IMR-90 (cell line): ENCODE measurements around the gene SLC10A6. TPM values are rescaled to one million over a fixed set of nuclear protein-coding genes. Genes with fewer than 3 reads are reported as not detected.

Experiments
- ATAC-seq: fragments of 200-7000 bp; cut with Tn5 transposase; 2 replicates; pipeline ENCODE4 v1.9.1; 2020; ENCODE audit warnings: low read depth, mild to moderate bottlenecking, moderate library complexity
- BruUV-seq: library from RNA; stranded (reverse); fragments of 400-500 nt; replicated peaks from 2 replicates; lab custom pipeline; 2021; lab: Mats Ljungman, UMichigan
- CTCF ChIA-PET: fragments of 300-600 bp; formaldehyde crosslinking; extraction: SDS; loops from one replicate; lab custom pipeline; 2021; ENCODE audit warnings: antibody characterized with exemption; lab: Yijun Ruan, JAX
- POLR2A ChIA-PET: fragments of 300-600 bp; sonication (Branson Sonifier 250); formaldehyde crosslinking; loops from one replicate; lab custom pipeline; 2022; ENCODE audit warnings: antibody characterized with exemption; ENCODE audit not compliant: unreplicated experiment; lab: Charles Lee
- DNase-seq: peaks from one replicate; pipeline ENCODE4 v3.0.0; 2013
- H2AFZ ChIP-seq: replicated peaks from 2 replicates; pipeline ENCODE3; 2013; ENCODE audit warnings: low read length, mild to moderate bottlenecking; ENCODE audit not compliant: poor library complexity
- H2AK5ac ChIP-seq: 2 replicates; pipeline ENCODE4 v1.6.1; 2013; ENCODE audit warnings: low read depth, low read length, inconsistent platforms
- H2AK9ac ChIP-seq: replicated peaks from 2 replicates; pipeline ENCODE3; 2013; ENCODE audit warnings: mild to moderate bottlenecking, low read depth, low read length, moderate library complexity; ENCODE audit not compliant: poor library complexity
- H2BK120ac ChIP-seq: 2 replicates; pipeline ENCODE4 v1.6.1; 2013; ENCODE audit warnings: low read depth, low read length, inconsistent platforms
- H2BK15ac ChIP-seq: 3 replicates; pipeline ENCODE4 v1.6.1; 2013; ENCODE audit warnings: low read depth, low read length, inconsistent platforms
- H2BK20ac ChIP-seq: 2 replicates; pipeline ENCODE4 v1.6.1; 2013; ENCODE audit warnings: low read depth, mild to moderate bottlenecking, inconsistent platforms, low read length, moderate library complexity
- H2BK5ac ChIP-seq: 2 replicates; pipeline ENCODE4 v1.6.1; 2013; ENCODE audit warnings: mild to moderate bottlenecking, low read depth, low read length, inconsistent platforms; ENCODE audit not compliant: poor library complexity, severe bottlenecking
- H3K14ac ChIP-seq: replicated peaks from 2 replicates; pipeline ENCODE4 v1.6.1; 2013; ENCODE audit warnings: low read depth, low read length, inconsistent platforms
- H3K18ac ChIP-seq: 2 replicates; pipeline ENCODE4 v1.6.1; 2013; ENCODE audit warnings: low read depth, low read length, control low read depth
- H3K23ac ChIP-seq: 2 replicates; pipeline ENCODE4 v1.6.1; 2013; ENCODE audit warnings: low read depth, low read length, inconsistent platforms
- H3K27ac ChIP-seq: 2 replicates; pipeline ENCODE4 v1.5.1; 2013; ENCODE audit warnings: mild to moderate bottlenecking, control low read depth, low read length; ENCODE audit not compliant: insufficient read depth
- H3K27me3 ChIP-seq: 2 replicates; pipeline ENCODE4 v1.6.1; 2013; ENCODE audit warnings: low read length; ENCODE audit not compliant: control insufficient read depth, insufficient read depth
- H3K36me3 ChIP-seq: 2 replicates; pipeline ENCODE4 v1.6.1; 2013; ENCODE audit warnings: low read length, mixed read lengths; ENCODE audit not compliant: control insufficient read depth, insufficient read depth
- H3K4ac ChIP-seq: 2 replicates; pipeline ENCODE4 v1.6.1; 2013; ENCODE audit warnings: low read depth, low read length, inconsistent platforms
- H3K4me1 ChIP-seq: 2 replicates; pipeline ENCODE4 v1.6.1; 2013; ENCODE audit warnings: low read length, mixed read lengths; ENCODE audit not compliant: control insufficient read depth, insufficient read depth
- H3K4me2 ChIP-seq: 2 replicates; pipeline ENCODE4 v1.6.1; 2013; ENCODE audit warnings: low read depth, mild to moderate bottlenecking, control low read depth, low read length, moderate library complexity
- H3K4me3 ChIP-seq: 2 replicates; pipeline ENCODE4 v1.5.1; 2013; ENCODE audit warnings: low read depth, mild to moderate bottlenecking, control low read depth, low read length, moderate library complexity; ENCODE audit not compliant: insufficient read depth
- H3K56ac ChIP-seq: 2 replicates; pipeline ENCODE4 v1.6.1; 2013; ENCODE audit warnings: low read length, inconsistent platforms; ENCODE audit not compliant: insufficient read depth; ENCODE audit errors: extremely low read depth
- H3K79me1 ChIP-seq, 2 experiments: 2 replicates each; pipeline ENCODE4 v1.6.1; 2013; ENCODE audit warnings: low read length in 2 of 2, inconsistent platforms in 1 of 2, low read depth in 1 of 2
- H3K9ac ChIP-seq: 2 replicates; pipeline ENCODE4 v1.6.1; 2013; ENCODE audit warnings: low read depth, low read length, control low read depth
- H3K9me1 ChIP-seq: 2 replicates; pipeline ENCODE4 v1.6.1; 2013; ENCODE audit warnings: low read length, inconsistent platforms; ENCODE audit not compliant: insufficient read depth
- H3K9me3 ChIP-seq: 2 replicates; pipeline ENCODE4 v1.6.1; 2013; ENCODE audit warnings: low read length; ENCODE audit not compliant: control insufficient read depth, insufficient read depth
- H4K20me1 ChIP-seq: 2 replicates; pipeline ENCODE4 v1.6.1; 2013; ENCODE audit warnings: low read length, inconsistent platforms; ENCODE audit not compliant: insufficient read depth
- H4K5ac ChIP-seq: 2 replicates; pipeline ENCODE4 v1.6.1; 2013; ENCODE audit warnings: mild to moderate bottlenecking, low read depth, low read length, control low read depth
- H4K8ac ChIP-seq, 2 experiments: 2 replicates each; pipeline ENCODE4 v1.6.1; 2013; ENCODE audit warnings: low read depth in 2 of 2, low read length in 2 of 2, control low read depth in 1 of 2, inconsistent platforms in 1 of 2
- H4K91ac ChIP-seq: 2 replicates; pipeline ENCODE4 v1.6.1; 2013; ENCODE audit warnings: low read depth, low read length, inconsistent platforms; ENCODE audit not compliant: insufficient read depth
- BHLHE40 ChIP-seq: fragments of 150-350 bp; IDR thresholded peaks from 2 replicates; pipeline ENCODE4 v1.6.1; 2016; ENCODE audit warnings: mild to moderate bottlenecking, low read depth, low read length
- CHD1 ChIP-seq: IDR thresholded peaks from 2 replicates; pipeline ENCODE4 v1.6.1; 2012; ENCODE audit warnings: low read depth, low read length, improper control_type of control experiment
- FOS ChIP-seq: fragments of 150-350 bp; IDR thresholded peaks from 2 replicates; pipeline ENCODE4 v1.6.1; 2016; ENCODE audit warnings: low read depth, low read length
- MXI1 ChIP-seq: IDR thresholded peaks from 2 replicates; pipeline ENCODE4 v1.6.1; 2012; ENCODE audit warnings: low read depth, mild to moderate bottlenecking, low read length, moderate library complexity, borderline replicate concordance
- POLR2A ChIP-seq: IDR thresholded peaks from 2 replicates; pipeline ENCODE4 v1.6.1; 2012; ENCODE audit warnings: mild to moderate bottlenecking, low read depth, low read length
- RFX5 ChIP-seq: IDR thresholded peaks from 2 replicates; pipeline ENCODE4 v1.8.0; 2012; ENCODE audit warnings: low read depth, mild to moderate bottlenecking, low read length, moderate library complexity
- USF2 ChIP-seq: fragments of 150-350 bp; IDR thresholded peaks from 2 replicates; pipeline ENCODE4 v1.6.1; 2017; ENCODE audit warnings: mild to moderate bottlenecking, antibody characterized with exemption, low read length, low read depth
- WGBS, 2 experiments: methylation state at CpG; one replicate each; pipeline versions ENCODE4 v1.1.5 to v1.1.7; 2013; ENCODE audit warnings: missing lambda C conversion rate in 2 of 2; ENCODE audit not compliant: insufficient read length in 1 of 2; ENCODE audit errors: extremely low coverage in 2 of 2; 5-methylcytosine and 5-hydroxymethylcytosine counted together
- dilution Hi-C: fragments of 300-500 bp; cut with HindIII; formaldehyde crosslinking; loops from one replicate; pipeline ENCODE4 v1.14.3; 2018; ENCODE audit warnings: low sequenced_read_pairs; ENCODE audit not compliant: unreplicated experiment
- in situ Hi-C: fragments of 300-500 bp; cut with MboI; formaldehyde crosslinking; loops from 3 replicates; pipeline ENCODE4 v1.14.3; 2019; ENCODE audit warnings: low sequenced_read_pairs, inconsistent platforms, mixed read lengths
- intact Hi-C: fragments of 100-400 bp; cut with micrococcal nuclease; formaldehyde crosslinking; loops from 2 replicates; pipeline ENCODE4 v1.10.0; 2022
- polyA plus RNA-seq, 3 experiments: library from polyadenylated mRNA; depleted of rRNA; stranded (reverse); fragments of >200 nt; gene quantifications; 2 replicates each; pipeline ENCODE4 v1.2.3, GENCODE V29; 2012; ENCODE audit warnings: low replicate concordance in 1 of 3
- total RNA-seq: library from RNA; depleted of rRNA; stranded (reverse); fragments of >200 nt; gene quantifications from 2 replicates; pipeline ENCODE4 v1.2.3, GENCODE V29; 2012

Gene SLC10A6
- total and polyA plus RNA-seq, 2 of the 4 experiments (the other 2 are of a cell fraction), result not detected

- POLR2A ChIA-PET, result no interaction called here
- Histone ChIP-seq H3K79me1 (no peaks in the 10 kb centered on the region), H3K4me1 (peaks cover 4% of the 10 kb centered on the region), H3K9me3 (peaks cover 9% of the 10 kb centered on the region), H2BK5ac (peak overlapping the region; percentile 28), H2AK9ac (no peak overlapping the region), H4K5ac (peak overlapping the region; percentile 15; the same call in 1 of the 2 replicates), H3K27ac (peak overlapping the region; percentile 48; the same call in 1 of the 2 replicates), H3K23ac (peak overlapping the region; percentile 85; the same call in 1 of the 2 replicates), H3K4me2 (no peak overlapping the region), H3K27me3 (no peaks in the 10 kb centered on the region), H2BK120ac (peak overlapping the region; percentile 81; the same call in 1 of the 2 replicates), H3K36me3 (peaks cover 16% of the 10 kb centered on the region), H4K8ac (peak overlapping the region in 1 of 2 experiments; percentile 66; a peak in 1 of 4 replicates), H3K56ac (no peak overlapping the region; the same call in 1 of the 2 replicates), H4K91ac (no peak overlapping the region), H3K4me3 (no peak overlapping the region), H3K9ac (no peak overlapping the region), H3K14ac (peak overlapping the region; percentile 77; the same call in 1 of the 2 replicates), H3K18ac (no peak overlapping the region), H2AFZ (no peak overlapping the region), H2BK15ac (no peak overlapping the region; the same call in 2 of the 3 replicates), H2BK20ac (peak overlapping the region; percentile 21; the same call in 1 of the 2 replicates), H2AK5ac (peak overlapping the region; percentile 66; the same call in 1 of the 2 replicates), H4K20me1 (no peaks in the 10 kb centered on the region), H3K4ac (peak overlapping the region; percentile 84), H3K9me1 (no peaks in the 10 kb centered on the region)
- in situ Hi-C loops, result no loop called here
- peak; percentile 24 for DNase-seq
- 35% methylated on average over 4 of the region's 9 CpGs; no CpG with 5 or more reads in 1 of the 2 experiments for WGBS, 2 experiments
- CTCF ChIA-PET, result interaction anchor here (1.0 kb wide), 1 partner anchor 234 kb away, joined by 3 read pairs; no protein-coding TSS in a partner anchor
- BruUV-seq, result no TSS peak
- intact Hi-C loops, result no loop called here
- dilution Hi-C loops, result no loop called here
- ATAC-seq, result peak; percentile 27; the same call in 1 of the 2 replicates
- TF ChIP-seq BHLHE40, result no peak
- no peak for TF ChIP-seq CHD1
- no peak for TF ChIP-seq MXI1
- TF ChIP-seq USF2, result no peak
- TF ChIP-seq FOS, result no peak
- no peak for TF ChIP-seq RFX5
- no peak for TF ChIP-seq POLR2A
Observed at GRCh38 chr4:86816501-86817273, 32.5 kb downstream of the SLC10A6 start.
